GM21737 (cell line): Measurements from ENCODE around the gene GGCT.
A peak's percentile ranks its signal among the peaks of the same experiment; 100 is the strongest.

Source experiments
- ATAC-seq: cut with Tn5 transposase; IDR thresholded peaks from one replicate; pipeline ENCODE4 v1.9.1; 2021; ENCODE audit warnings: mild to moderate bottlenecking, moderate library complexity; ENCODE audit not compliant: unreplicated experiment

The GGCT gene

GRCh38 chr7:30479202-30480120 lies 25.2 kb downstream of the GGCT start:
- ATAC-seq = no peak

- ATAC-seq = peak; percentile 91
Observed at GRCh38 chr7:30478349-30479201, 26.1 kb downstream of the GGCT start, which contains the start of gene NOD1. Gene NOD1, minus strand, starts transcription at chr7:30478784. Its CDS starts 21,863 bp downstream, at chr7:30456921.

GRCh38 chr7:30476459-30477145 lies 28.0 kb downstream of the GGCT start:
- ATAC-seq = no peak

- ATAC-seq = no peak
Observed at GRCh38 chr7:30475580-30475979, 29.0 kb downstream of the GGCT start.

GRCh38 chr7:30474893-30475292 lies 29.7 kb downstream of the GGCT start:
- ATAC-seq = no peak

GRCh38 chr7:30474485-30474884 lies 30.1 kb downstream of the GGCT start:
- ATAC-seq = no peak

GRCh38 chr7:30473903-30474302 lies 30.7 kb downstream of the GGCT start:
- no peak for ATAC-seq

- no peak for ATAC-seq
Observed at GRCh38 chr7:30472784-30473775, 31.5 kb downstream of the GGCT start.

- ATAC-seq = no peak
Observed at GRCh38 chr7:30472081-30472783, 32.4 kb downstream of the GGCT start.

GRCh38 chr7:30471205-30471604 lies 33.4 kb downstream of the GGCT start:
- ATAC-seq = no peak

- ATAC-seq = no peak
Observed at GRCh38 chr7:30470771-30471170, 33.9 kb downstream of the GGCT start.

- ATAC-seq = no peak
Observed at GRCh38 chr7:30470163-30470770, 34.4 kb downstream of the GGCT start.

- no peak for ATAC-seq
Observed at GRCh38 chr7:30469303-30469702, 35.3 kb downstream of the GGCT start.

- no peak for ATAC-seq
Observed at GRCh38 chr7:30468791-30469190, 35.8 kb downstream of the GGCT start.

- no peak for ATAC-seq
Observed at GRCh38 chr7:30468041-30468440, 36.6 kb downstream of the GGCT start.

- ATAC-seq = no peak
Observed at GRCh38 chr7:30467271-30467670, 37.4 kb downstream of the GGCT start.

- ATAC-seq = no peak
Observed at GRCh38 chr7:30466266-30466665, 38.4 kb downstream of the GGCT start.

GRCh38 chr7:30465811-30466180 lies 38.8 kb downstream of the GGCT start:
- no peak for ATAC-seq
